ENCODE data around the gene CLCA1.

Gene CLCA1, protein sequence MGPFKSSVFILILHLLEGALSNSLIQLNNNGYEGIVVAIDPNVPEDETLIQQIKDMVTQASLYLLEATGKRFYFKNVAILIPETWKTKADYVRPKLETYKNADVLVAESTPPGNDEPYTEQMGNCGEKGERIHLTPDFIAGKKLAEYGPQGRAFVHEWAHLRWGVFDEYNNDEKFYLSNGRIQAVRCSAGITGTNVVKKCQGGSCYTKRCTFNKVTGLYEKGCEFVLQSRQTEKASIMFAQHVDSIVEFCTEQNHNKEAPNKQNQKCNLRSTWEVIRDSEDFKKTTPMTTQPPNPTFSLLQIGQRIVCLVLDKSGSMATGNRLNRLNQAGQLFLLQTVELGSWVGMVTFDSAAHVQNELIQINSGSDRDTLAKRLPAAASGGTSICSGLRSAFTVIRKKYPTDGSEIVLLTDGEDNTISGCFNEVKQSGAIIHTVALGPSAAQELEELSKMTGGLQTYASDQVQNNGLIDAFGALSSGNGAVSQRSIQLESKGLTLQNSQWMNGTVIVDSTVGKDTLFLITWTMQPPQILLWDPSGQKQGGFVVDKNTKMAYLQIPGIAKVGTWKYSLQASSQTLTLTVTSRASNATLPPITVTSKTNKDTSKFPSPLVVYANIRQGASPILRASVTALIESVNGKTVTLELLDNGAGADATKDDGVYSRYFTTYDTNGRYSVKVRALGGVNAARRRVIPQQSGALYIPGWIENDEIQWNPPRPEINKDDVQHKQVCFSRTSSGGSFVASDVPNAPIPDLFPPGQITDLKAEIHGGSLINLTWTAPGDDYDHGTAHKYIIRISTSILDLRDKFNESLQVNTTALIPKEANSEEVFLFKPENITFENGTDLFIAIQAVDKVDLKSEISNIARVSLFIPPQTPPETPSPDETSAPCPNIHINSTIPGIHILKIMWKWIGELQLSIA

DNA sequence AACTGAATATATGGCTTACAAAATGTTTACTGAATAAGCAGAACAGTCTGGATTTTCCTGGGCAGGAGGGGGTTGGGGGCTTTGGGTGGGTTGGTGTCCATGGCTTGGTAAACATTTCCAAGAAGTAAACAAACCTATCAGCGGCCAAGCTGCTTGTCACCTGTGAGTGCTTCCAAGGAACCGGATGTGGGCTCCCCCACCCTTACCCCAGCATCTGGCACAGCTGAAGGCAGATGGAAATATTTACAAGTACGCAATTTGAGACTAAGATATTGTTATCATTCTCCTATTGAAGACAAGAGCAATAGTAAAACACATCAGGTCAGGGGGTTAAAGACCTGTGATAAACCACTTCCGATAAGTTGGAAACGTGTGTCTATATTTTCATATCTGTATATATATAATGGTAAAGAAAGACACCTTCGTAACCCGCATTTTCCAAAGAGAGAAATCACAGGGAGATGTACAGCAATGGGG is at the start of gene CLCA1:
TSS of gene CLCA1 (plus strand) at position 427 of the 477 bp plus-strand sequence. CDS start at position 472, 45 bp downstream.
- DNase-seq (ENCODE audit: low spot score), result no peak

- DNase-seq (ENCODE audit: low spot score), result peak; percentile 39
Observed at GRCh38 chr1:86419277-86419903, 49.3 kb upstream of the CLCA1 start.

GRCh38 chr1:86421601-86422280 is 47.0 kb upstream of the CLCA1 start:
- DNase-seq (ENCODE audit: low spot score), result peak; percentile 23

DNA sequence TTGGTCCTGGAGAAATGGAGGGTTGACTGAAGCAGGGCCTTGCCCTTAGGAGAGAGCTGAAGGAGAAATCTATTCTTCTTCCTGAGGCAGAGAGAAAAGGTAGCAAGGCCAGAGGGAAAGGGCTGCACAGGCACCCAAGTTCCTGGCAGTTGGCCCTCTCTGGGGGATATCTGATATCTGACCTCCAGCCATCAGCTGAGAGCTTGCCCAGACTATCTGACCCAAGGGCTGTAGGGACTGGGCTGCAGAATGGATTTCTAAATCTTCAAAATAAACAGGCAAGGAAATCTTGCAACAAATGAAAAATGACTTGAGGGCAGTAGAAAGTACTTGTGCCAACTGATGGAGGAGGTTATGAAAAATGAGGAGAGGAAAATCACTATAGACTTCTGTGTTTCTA is 45.3 kb upstream of the CLCA1 start:
- no peak for DNase-seq (ENCODE audit: low spot score)

DNA sequence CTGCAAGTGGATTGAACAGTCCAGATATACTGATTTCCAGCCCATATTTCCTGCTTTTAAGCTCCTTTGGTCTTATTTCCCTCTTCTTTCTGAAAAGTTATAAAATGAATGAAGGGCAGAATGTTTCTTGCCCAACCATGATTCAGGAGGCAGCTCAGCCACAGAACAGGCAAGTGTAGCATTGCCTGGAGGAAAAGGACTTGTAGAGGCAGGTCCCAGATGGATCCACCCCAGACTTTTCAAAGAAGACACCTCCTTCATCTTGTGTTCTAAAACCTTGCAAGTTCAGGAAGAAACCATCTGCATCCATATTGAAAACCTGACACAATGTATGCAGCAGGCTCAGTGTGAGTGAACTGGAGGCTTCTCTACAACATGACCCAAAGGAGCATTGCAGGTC is 44.9 kb upstream of the CLCA1 start, which contains the start of gene CLCA2:
TSS of gene CLCA2 (plus strand) at position 299 of the 400 bp plus-strand sequence. CDS start at position 376, 77 bp downstream.
- DNase-seq (ENCODE audit: low spot score), result no peak

DNA sequence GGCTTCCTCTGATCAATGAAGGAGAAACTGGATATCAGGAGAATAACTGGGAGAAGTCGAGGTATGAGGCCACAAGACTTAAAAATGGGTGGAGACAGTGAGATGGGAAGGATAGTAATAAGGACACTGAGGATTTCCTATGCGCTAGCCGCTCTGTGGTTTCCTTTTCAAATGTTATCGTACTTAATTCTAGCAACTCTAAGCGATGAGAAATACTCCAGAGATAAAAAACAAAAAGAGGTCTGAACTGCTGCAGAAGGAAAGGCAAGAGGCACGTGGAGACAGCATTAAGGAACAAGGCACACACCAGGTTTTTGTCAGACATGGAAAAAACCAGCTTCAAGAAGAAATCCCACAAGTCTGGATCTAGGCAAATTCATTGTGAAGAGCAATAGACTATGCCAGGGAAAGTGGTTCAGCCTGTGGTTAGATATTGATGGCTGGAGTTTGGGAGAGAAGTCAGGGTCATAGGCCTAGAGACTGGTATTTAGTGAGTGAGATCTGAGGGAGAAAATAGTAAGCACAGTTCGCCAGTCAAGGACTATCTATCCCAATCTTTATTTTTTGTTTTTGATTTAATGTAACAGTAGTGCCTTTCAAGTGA is 39.5 kb upstream of the CLCA1 start:
- no peak for DNase-seq (ENCODE audit: low spot score)

DNA sequence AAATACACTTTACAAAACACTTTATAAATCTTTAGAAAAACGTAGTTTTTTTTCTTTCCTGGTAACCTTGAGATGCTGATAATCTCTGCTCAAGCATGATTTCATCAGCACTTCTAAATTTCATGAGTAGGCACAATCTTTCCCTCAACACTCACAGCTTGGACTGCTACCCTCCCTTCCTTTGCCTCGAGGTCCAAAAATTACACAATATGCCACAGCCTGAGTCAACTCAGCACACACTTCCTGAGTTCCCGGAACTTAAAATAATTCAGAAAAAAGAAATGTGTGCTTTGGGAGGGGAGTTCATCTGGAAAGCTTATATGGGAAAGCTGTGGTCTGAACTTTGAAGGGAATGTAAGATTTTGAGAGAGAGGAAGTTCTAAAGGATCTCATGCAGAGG is 38.9 kb upstream of the CLCA1 start:
- DNase-seq (ENCODE audit: low spot score), result peak; percentile 92

- DNase-seq (ENCODE audit: low spot score), result no peak
Observed at GRCh38 chr1:86430376-86430775, 38.4 kb upstream of the CLCA1 start.

DNA sequence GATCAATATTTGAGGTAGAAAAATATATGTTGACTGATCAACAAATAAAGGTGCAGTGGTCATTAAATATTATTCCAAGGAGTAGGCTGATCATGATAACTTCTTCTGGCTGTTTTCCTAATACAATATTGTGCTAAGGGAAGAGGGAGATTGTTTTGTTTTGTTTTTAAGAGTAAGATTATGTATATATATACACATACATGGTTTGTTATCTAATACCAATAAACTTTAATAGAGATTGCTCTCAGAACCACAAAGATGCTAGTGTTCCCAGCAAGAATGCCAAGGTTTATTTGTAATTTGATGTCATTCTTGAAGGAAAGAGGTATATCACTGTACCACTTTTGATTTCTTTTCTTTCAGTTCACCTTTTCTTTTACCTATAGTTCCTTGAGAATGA is 34.7 kb upstream of the CLCA1 start:
- no peak for DNase-seq (ENCODE audit: low spot score)

GRCh38 chr1:86435327-86435726 is 33.4 kb upstream of the CLCA1 start:
- no peak for DNase-seq (ENCODE audit: low spot score)

GRCh38 chr1:86436041-86436440 is 32.7 kb upstream of the CLCA1 start:
- no peak for DNase-seq (ENCODE audit: low spot score)

- no peak for DNase-seq (ENCODE audit: low spot score)
Observed at GRCh38 chr1:86441581-86441980, 27.1 kb upstream of the CLCA1 start.

- DNase-seq (ENCODE audit: low spot score), result no peak
Observed at GRCh38 chr1:86441997-86442396, 26.7 kb upstream of the CLCA1 start.

DNA sequence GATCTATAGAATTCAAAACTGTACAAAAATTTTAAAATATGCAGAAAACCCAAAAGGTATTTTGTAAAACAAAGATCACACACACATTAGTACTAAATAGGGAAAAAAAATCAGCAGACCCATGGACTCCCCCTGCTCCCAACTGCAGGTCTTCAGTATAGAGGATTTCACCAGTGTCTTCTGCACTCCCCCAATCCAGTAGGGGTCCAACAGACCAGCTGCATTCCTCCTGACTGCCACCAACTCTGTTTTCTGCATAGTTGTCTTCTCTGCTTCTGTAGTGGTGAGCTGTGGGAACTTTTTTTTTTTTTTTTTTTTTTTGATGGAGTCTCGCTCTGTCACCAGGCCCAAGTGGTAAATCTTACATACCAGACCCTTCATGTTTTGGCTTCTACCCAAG is 22.8 kb upstream of the CLCA1 start:
- DNase-seq (ENCODE audit: low spot score), result no peak

GRCh38 chr1:86447198-86447790 is 21.4 kb upstream of the CLCA1 start:
- no peak for DNase-seq (ENCODE audit: low spot score)

GRCh38 chr1:86448670-86449069 is 20.1 kb upstream of the CLCA1 start:
- no peak for DNase-seq (ENCODE audit: low spot score)

DNA sequence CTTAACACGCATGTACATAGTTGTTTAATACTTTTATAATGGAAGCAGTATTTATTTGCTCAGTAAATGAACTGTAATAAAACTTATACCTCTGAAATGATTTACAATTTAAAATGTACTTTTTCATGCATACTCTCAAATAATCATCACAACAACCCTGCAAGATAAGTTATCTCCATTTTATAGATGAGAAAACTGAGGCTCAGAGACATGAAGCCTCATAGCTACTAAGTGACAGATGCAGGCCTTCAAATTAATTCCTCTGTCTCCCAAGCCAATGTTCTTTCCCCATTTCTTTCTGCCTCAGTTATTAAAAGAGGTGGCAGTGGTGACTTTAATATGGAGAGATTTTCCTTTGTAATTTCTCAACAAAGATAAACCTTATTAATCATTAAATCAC is 19.6 kb upstream of the CLCA1 start:
- no peak for DNase-seq (ENCODE audit: low spot score)

- no peak for DNase-seq (ENCODE audit: low spot score)
Observed at GRCh38 chr1:86450847-86451246, 17.9 kb upstream of the CLCA1 start.

- no peak for DNase-seq (ENCODE audit: low spot score)
Observed at GRCh38 chr1:86453664-86454063, 15.1 kb upstream of the CLCA1 start.

- no peak for DNase-seq (ENCODE audit: low spot score)
Observed at GRCh38 chr1:86455073-86455472, 13.7 kb upstream of the CLCA1 start.

- DNase-seq (ENCODE audit: low spot score), result no peak
Observed at GRCh38 chr1:86460998-86461397, 7.7 kb upstream of the CLCA1 start.
